Kidney tubule cell (primary cell): ENCODE data around the gene FCRL6.

Experiments
- DNase-seq: peaks from one replicate; pipeline ENCODE4 v3.0.0-alpha.2; 2018; ENCODE audit warnings: low spot score

Gene FCRL6

DNA sequence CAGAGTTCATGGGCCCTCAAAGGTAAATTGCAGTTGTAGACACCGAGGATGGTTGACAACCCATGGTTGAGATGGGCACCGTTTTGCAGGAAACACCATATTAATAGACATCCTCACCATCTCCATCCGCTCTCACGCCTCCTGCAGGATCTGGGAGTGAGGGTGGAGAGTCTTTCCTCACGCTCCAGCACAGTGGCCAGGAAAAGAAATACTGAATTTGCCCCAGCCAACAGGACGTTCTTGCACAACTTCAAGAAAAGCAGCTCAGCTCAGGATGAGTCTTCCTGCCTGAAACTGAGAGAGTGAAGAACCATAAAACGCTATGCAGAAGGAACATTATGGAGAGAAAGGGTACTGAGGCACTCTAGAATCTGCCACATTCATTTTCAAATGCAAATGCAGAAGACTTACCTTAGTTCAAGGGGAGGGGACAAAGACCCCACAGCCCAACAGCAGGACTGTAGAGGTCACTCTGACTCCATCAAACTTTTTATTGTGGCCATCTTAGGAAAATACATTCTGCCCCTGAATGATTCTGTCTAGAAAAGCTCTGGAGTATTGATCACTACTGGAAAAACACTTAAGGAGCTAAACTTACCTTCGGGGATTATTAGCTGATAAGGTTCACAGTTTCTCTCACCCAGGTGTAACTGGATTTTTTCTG, 33.8 kb downstream of the FCRL6 start:
- DNase-seq: no peak

DNA sequence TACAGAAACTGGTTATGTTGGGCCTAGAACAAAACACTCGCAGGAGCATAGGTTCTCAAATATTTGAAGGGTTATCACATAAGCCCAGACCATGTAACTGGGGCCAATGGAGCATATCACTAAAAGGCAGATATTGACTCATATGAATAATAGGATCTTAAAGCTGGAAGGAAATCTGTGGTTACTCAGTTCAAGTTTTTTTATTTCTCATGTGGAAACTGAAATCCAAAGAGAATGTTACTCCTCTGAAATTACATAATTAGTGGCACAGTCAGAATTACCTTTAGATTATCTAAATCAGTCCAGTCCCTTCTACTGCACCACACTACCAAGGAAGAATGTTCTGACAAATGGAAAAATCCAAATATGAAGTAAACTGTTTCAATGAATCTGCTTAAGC, 36.6 kb downstream of the FCRL6 start:
- DNase-seq: peak; percentile 73

DNA sequence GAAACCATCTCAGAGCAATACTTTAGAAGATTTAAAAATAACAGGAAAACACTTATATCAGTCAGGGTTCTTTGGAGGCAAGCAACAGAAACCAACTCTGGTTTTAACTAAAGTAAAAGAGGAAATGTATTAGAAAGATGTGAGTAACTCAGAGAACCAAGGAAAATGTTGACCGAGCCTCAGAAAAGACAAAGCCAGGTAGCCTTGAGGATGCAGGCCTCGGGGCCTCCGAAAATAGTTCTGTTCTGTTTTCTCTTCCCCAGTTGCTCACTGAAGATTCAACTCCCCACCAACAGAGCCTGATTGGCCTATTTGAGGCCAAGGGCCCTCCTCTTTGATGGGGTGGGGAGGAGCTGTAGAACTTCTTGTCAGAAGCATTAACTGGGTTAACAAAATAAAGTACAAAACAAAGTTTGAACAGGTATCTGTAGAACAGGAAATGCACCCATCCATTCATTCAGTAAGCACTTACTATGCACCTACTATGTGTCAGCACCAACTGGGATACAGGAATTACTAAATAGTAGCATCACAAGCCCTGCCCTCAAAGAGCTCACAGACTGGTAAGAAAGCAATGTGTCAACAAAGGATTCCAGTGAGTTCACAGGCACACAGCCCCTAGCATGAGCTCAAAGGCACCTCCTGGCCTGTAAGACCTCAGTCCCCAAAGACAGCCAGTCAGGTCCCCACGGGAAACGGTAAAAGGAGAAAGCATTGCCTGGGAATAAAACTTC, 37.1 kb downstream of the FCRL6 start:
- DNase-seq: no peak

DNA sequence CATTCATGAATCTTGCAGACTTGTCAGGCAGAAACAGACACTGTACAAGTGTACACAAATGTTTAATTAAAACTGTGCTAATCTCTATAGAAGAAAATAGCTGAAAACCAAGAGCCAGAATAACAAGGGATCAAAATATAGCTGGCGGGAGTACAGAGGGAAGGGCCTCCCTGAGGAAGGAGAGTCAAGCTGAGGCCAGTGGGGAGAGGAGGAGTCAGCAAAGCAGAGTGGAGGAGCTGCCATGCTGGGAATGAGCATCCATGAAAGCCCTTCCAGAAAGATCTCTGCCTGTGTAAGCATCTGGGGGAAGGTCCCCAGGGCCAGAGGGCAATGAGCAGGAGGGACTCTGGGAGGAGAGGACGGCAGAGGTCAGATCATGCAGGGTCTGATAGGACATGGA, 39.6 kb downstream of the FCRL6 start:
- no peak for DNase-seq

DNA sequence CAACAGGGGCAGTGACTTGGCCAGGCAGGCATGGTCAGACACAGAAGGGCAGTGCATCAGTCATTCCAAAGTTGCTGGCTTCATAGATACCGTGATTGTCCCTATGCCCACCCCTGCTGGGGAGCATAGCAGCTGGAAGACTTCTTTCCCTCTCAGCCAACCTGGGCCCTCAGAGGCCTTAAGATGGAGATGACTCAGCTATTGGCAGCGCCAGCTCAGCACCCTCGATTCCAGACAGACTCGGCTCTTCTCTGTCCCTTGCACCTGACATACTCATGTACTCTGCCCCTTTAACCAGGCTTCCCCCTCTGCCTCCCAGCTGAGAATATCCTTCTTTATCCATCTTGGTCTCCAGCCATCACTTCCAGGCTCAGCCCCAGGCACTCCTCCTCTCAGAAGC, 41.3 kb downstream of the FCRL6 start:
- DNase-seq: peak; percentile 50

DNA sequence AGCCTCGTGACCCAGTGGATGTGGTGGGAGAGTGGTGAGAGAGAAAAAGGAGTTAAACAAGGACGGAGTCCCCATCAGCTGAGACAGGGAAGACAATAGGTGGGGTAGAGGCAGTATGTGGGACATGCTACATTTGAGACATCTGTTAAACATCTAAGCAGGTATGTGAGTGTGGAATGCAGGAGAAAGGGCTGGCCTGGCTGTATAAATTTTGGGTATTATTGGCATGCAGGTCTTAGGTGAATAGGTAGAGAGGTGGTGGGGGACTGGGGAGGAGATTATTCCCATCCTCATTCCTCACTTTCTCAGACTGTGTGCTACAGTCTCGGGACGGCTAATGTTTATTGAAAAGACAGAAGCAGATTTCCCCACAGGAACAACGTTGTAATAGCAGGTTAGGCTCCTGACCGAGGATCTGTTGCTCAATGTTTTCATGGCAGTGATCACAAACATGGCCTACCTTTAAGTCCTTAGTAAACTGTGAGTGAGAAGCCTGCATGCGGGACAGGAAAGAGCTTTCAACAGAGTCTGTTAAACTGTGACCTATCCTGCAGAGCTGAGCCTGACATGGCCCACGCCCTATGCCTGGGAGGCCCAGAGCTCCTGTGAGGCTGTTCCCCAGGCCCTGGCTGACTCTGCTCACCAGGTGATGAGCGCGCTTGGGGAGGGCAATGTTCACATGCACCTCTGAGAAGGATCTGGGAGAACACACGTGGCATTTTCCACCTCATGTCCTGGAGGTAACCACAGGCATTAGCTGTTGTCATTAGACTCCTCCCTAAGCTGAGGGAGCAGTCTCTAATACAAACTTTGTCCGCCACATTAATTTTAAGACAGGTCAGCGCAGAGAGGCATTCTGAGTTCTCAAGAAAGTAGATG, 43.8 kb downstream of the FCRL6 start:
- DNase-seq: peak; percentile 77

DNA sequence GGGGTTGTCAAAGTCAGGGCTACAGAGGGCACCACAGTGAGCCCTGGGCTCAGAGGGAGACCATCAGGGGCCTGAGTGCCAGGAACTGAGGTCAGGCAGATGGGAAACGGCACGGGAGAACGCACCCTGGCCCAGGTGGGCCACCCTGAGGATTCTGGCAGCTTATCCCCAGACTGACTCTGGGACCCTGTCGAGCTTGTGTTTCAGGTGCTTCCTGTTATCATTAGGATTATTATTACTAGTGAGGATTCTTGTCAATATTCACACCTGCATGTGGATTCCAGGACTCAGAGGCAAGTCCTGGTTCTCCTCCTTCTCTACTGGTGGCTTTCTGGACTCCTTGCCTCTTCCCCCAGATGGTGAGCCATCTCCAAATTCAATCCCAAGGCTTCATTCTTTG, 45.1 kb downstream of the FCRL6 start:
- DNase-seq: no peak

DNA sequence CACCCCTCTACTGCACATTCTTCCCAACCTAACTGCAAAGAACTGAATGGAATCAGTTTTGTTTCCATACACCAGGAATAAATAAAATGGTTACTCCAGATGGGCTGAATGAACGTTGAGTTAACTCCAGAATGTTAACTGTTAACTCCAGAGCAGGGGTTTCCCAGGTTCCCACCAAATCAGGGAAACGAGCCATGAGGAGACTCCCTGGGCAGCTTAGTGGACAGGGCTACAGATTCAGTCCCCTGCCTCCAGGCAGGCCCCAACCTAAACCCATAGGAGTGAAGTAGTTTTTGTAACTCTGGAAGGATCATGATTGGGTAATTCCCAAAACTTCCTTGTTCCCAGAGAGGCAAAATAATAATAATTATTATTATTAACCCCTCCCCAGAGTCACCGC, 46.2 kb downstream of the FCRL6 start:
- peak; percentile 51 for DNase-seq

DNA sequence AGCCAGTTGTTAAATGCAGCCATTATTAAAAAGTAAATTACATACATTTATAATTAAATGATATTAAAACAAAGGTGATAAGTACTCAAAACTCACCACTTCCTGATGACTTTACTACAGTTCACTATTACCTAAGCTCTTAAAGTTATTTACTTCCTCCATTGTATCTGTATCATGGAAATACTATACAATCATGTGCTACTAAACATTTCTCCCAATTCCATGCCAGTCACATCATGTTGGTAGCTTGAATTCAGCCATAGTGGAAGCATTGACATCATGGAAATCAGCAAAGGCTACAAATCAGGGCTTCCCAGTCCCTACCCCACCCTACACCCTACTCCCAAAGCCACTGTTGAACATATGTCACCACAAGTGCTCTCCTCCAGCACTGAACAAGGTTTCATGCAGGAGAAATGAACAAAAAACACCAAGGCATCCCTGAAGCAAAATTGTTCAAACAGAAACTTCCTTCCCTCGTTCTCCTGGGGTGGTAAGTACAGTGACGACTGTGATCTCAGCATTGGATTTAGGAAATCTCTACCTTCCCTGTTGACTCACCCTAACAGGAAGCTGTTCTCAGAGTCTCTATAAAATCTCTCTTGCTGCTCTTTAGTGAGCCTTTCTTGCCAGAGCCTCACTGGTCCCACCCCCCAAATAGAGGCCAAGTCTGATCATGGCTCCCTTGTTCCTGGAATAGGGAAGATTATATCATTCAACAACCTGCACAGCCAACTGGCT, 47.6 kb downstream of the FCRL6 start:
- peak; percentile 67 for DNase-seq

DNA sequence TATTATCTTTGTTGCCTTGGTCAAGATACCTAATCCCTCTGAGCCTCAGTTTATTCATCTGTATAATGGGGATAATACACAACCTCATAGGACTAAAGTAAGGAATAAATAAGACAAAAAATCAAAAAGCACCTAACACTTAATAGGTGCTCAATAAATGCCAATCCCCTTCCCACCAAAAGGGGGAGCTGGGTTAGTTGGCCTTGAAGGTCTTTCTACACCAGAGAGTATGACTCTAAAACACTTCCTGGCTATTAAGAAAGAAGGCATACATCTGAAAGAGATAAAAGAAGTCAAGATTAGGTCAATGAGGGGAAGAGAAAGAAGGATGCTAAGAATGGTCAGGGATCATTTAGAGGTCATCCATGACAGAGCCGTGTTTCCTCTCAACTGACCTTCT, 49.2 kb downstream of the FCRL6 start:
- no peak for DNase-seq

DNA sequence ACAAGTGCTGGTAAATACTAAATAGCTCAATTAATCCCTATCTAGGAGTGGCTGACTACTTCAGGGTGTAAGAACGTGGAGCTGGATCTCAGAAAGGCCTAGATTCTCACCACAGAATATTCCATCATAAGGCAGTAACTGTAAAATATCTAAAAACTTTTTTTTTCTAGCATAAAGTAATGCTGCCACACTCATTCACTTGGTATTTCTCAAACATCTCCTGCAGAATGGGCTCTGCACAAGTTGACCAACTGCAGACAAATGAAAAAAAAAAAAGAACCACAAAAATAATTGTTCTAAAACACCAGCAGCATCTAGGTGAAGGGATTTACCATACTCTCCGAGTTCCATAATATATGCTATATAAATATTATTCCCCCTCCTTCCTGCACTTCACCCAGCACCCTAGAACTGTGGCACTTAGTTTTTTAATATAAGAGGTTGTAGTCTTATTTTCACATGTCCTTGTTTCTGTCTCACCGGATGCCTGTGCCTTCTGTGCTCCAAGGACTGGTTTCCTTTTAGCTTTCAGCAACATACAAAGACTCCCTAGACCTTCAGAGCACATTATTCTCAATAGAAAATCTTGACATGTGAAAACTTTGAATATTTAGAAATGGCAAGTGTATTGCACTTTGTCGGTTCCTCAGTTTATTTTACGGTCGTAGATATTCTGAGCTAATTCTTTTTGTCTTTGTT, 51.4 kb downstream of the FCRL6 start:
- DNase-seq: peak; percentile 36

DNA sequence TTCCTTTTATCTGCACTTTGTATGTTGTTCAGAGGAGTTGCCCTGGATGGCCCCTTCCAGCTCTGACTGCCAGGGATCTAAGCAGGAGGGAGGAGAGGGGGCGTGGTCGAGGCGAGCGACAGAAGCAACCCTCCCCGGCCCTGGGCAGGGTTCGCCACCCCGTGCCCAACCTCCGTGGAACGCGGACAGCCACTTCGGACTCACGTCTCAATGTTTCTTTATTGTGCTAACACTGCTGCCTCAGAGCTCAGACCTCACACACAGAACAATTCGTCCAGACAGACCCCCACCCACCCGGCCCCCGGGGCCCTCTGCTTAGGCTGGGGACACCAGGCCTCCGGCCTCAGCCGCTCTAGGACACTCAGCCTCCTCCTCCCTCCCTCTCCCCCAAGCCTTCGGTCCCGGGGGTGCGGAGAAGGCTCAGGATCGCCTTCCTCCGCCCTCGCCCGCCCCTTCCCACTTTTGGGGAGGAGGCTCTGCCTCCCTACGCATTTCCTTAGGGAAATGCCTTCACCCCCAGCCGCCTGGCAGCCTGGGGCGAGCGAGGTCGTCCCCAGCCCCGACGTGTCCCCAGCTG, 52.0 kb downstream of the FCRL6 start:
- peak; percentile 66 for DNase-seq

DNA sequence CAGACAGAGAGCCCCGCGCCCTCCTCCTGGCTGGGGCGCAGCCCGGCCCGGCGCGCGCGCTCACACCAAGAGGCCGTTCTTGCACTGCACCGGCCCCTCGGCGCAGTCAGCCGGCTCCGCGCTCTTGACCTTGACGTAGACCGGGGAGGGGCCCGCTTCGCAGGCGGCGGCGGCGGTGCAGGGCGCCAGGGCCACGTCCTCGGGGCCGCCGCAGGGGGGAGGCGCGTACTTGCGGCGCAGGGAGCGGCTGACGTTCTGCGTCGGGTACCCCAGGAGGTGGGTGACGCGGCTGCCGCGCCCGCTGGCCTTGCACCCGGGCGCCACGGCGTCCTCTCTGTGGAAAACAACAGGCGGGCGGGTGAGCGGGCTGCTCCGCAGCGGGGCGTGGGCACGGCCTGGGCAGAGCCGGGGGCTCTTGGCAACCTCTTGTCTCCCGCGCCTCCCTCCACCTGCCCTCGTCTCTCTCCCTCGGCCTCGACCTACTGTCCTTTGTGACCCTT, 52.6 kb downstream of the FCRL6 start:
- DNase-seq: peak; percentile 88

DNA sequence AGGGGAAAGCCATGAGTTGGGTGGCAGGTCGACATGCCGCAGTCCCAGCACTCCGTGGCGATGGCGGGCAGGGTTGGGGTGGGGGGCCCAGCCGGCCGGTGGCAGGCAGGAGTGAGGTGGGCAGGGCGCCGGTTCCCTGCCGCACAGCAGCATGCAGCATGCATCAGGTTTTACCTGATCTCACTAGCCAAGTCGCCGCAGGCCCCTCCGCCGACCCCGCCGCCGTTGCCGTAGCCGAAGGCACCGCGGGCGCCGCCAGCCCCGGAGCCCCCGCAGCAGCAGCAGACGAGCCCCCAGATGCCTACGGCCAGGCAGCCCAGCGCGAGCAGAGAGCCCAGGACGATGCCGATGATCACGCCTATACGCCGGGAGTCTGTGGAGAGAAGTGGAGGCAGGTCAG, 53.5 kb downstream of the FCRL6 start:
- no peak for DNase-seq

DNA sequence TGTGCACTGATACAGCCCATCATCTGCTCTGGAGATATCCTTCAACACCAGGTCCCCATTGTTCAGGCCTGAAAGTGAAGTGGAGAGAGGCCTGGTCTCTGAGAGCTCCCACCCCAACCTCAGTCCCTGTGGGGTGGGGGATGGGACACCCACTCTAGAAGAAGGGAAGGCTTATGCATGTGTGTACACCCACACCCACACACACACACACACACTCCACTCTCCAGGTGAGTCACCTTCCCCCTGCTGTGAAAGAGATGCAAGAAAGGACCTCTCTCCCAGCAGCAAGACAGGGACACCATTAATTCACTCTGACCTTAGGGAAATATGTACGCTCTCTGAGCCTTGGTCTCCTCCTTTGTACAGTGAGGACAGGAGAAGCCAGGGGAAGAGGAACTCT, 54.4 kb downstream of the FCRL6 start:
- peak; percentile 56 for DNase-seq

DNA sequence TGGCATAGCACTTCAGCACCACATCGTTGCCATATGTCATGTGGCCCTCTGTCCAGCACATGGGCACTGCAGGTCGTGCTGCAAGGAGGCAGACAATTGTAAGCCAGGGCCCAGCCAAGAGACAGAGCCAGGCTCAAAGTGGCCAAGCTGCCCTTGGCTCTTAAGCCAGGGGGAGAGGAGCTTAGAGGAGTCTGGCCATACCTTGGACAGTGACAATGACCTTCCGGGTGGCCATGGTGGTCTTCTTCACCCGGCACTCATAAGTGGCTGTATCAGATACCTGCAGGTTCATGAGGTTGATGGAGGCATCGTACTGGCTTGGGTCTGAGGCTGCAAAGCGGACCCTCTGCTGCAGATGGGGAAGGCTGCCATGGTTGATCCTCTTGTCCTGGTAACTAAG, 55.7 kb downstream of the FCRL6 start:
- no peak for DNase-seq

DNA sequence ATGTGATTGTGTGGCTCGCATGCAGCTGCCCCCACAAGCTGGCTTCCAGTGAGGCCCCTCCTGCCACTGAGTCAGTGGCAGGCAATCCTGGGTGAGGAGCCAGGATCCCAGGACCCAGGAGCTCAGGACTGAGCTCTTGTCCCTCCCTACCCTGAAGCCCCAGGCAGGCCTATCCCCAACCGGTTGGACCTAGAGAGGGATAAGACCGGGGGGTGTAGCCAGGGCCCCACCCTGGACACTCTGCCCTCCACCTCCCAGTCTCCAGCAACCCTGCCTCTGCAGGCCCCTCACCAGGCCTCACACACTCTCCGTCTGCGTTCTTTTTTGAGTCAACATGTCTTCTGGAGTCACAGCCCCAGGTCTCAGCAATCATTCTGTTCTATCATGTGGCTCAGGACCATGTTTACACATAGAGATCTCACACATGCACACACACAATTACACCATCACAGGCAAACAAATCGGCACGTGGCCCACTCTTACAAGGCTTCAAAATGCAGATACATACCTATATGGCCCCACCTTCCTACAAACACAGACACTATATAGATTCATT, 57.7 kb downstream of the FCRL6 start:
- DNase-seq: no peak

DNA sequence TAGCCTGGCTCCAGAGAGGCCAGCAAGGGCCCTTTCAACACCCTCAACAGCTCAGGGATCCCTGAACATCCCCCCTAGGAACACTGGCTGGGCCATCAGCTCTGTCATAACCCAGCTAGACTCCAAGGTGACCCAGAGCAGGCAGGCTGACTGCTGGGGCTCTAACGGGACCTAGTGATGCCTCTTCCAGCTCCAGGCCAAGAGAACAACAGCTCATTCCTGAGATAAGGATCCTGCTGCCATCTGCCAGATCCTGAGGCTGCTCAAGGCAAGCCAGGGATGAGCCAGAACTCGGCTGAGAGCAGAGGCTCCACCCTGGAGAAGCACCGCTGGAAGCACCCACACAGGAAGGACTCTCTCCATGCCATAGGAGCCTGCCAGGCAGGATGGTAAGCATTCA, 58.3 kb downstream of the FCRL6 start:
- DNase-seq: no peak

DNA sequence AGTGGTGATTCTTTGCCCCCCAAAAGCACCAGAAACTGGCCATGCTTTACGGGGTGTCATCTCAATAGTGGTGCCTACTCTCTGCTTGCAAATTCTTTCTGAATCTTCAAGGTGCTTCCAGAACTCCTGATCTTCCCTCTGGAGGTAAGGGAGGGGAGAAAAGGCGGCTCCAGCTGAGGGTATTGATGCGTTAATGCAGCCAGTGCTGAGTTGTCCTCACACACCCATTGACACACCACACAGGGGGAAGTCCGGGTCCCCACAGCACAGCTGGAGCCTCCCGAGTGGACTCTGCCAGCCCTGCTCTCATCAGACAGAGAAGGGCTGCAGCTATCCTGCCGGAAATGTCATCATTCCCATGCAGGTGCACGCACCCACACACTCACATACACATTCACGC, 59.1 kb downstream of the FCRL6 start:
- no peak for DNase-seq

DNA sequence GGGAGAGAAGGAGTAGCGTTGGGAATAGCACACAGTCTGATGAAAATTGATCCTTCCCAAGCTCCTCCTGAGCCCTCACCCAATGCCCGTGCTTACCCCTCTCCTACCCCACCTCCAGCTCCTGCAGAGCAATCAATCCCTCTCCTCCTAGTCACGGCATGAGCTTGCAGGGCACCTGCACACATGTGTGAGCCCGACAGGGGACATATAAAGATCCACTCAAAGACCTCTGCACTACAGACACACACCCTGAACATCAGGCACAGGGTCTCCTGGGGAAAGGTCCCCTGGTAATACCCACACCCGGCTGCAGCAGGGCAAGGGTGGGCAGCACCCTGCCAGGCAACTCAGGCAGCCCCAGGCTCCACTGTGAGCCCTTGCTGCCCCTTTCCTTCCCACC, 59.9 kb downstream of the FCRL6 start:
- no peak for DNase-seq

DNA sequence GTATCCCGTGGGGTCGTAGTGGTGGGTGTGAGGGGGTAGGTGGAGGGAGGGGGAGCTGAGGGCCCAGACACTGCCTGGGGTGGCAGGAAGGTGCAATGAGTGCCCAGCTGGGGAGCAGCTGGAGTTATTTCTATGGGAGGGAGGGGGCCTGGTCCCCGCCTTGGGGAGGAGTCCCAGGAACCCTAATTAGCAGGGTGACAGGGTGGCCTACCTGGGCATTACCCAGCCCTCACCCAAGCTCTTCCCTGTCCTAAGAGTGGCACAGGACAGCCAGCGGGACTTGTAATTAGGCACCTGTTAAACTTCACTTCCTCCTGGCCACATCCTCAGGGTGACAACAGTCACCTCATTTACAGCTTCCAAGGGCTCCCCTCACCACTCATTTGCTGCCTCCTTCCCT, 60.4 kb downstream of the FCRL6 start, which contains the start of gene VSIG8:
Gene VSIG8, minus strand, starts transcription at position 101 of the 400 bp plus-strand sequence. CDS start 136 bp downstream, outside the sequence.
- no peak for DNase-seq
